Esophagus squamous epithelium (tissue), 4 donors: ENCODE data around the gene VEZF1.

Experiments
- CTCF ChIP-seq, 6 experiments: fragments of 450-650 bp in 4 of 6; fragments of 200-600 bp in 2 of 6; sonication (generic) in 2 of 6; IDR thresholded peaks; one replicate each; pipeline ENCODE4 v1.5.1; 2016 to 2019; ENCODE audit warnings: antibody characterized with exemption in 6 of 6, mild to moderate bottlenecking in 4 of 6, moderate library complexity in 4 of 6
- POLR2A ChIP-seq, 4 donors: fragments of 450-650 bp; IDR thresholded peaks; one replicate each; pipeline ENCODE4 v1.6.1; 2017; ENCODE audit warnings: antibody characterized with exemption in 4 of 4, mild to moderate bottlenecking in 4 of 4, moderate library complexity in 3 of 4

GRCh38 chr17:57947369-57947768 lies 40.7 kb downstream of the VEZF1 start:
- TF ChIP-seq CTCF (IDR thresholded peaks at IDR 0.05): no peak
- TF ChIP-seq POLR2A (IDR thresholded peaks at IDR 0.05): no peak
